PC-9 (cell line): ENCODE data around the gene MYH11.

Experiments used
- CTCF ChIP-seq: fragments of 200-600 bp; sonication (generic); conservative IDR thresholded peaks from 2 replicates; pipeline ENCODE4 v1.6.1; 2017; ENCODE audit warnings: mixed run types, antibody characterized with exemption, mild to moderate bottlenecking, moderate library complexity
- EZH2 ChIP-seq: fragments of 200-600 bp; sonication (generic); IDR thresholded peaks from 2 replicates; pipeline ENCODE4 v1.8.0; 2017; ENCODE audit warnings: antibody characterized with exemption, low read depth

DNA sequence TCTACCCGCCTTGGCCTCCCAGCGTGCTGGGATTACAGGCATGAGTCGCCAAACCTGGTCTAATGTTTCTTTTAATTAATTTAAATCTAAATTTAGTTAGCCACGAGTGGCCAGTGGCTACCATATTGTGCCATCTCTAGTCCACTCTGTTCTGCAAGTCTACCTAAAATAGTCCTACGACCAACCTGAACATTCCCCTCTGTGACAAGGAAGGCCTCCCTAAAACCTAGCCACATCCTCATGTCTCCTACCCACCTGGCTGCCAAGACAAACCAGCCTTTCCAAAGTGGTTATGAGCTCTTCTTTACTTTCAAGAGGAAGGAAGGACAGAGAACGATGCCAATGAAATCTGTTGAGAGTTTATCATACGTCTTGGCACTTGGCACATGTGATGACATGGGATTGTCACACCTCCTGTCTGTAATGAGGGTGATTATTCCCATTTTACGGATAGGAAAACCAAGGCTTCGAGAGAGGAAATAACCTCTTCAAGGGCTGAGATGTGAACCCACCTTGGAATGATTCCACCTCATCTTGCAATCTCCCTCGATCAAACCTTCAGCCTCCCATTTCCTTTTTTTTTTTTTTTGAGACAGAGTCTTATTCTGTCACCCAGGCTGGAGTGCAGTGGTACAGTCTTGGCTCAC lies 19.7 kb downstream of the MYH11 start:
- no peak for TF ChIP-seq CTCF
- no peak for TF ChIP-seq EZH2
